Panc1 (cell line): ENCODE measurements around the gene TBL1Y.

Experiments used
- CTCF ChIP-seq: fragments of 450-650 bp; IDR thresholded peaks from 2 replicates; pipeline ENCODE4 v1.5.1; 2017; ENCODE audit warnings: mild to moderate bottlenecking
- POLR2AphosphoS5 ChIP-seq: IDR thresholded peaks from 2 replicates; pipeline ENCODE4 v1.6.1; 2012; ENCODE audit warnings: mild to moderate bottlenecking, low read depth, low read length, moderate library complexity
- REST ChIP-seq, 2 experiments: IDR thresholded peaks; 2 replicates each; pipeline ENCODE4 v1.6.1; 2011 to 2012; ENCODE audit warnings: low read depth in 2 of 2, control low read depth in 1 of 2, low read length in 1 of 2, mild to moderate bottlenecking in 1 of 2, moderate library complexity in 1 of 2; ENCODE audit not compliant: insufficient read depth in 1 of 2
- SIN3A ChIP-seq: IDR thresholded peaks from 2 replicates; pipeline ENCODE4 v1.6.1; 2012; ENCODE audit warnings: low read depth, mild to moderate bottlenecking, low read length, moderate library complexity, borderline replicate concordance; ENCODE audit not compliant: insufficient read depth
- TCF7L2 ChIP-seq: IDR thresholded peaks from 2 replicates; pipeline ENCODE4 v1.6.1; 2011; ENCODE audit warnings: mild to moderate bottlenecking, low read depth, low read length, inconsistent platforms

- TF ChIP-seq CTCF (no peak), REST (IDR thresholded peaks at IDR 0.05; ENCODE audit: insufficient read depth in 1 of 2, low read depth in 2 of 2, low read length in 1 of 2) (no peak), POLR2AphosphoS5 (no peak), SIN3A (no peak), TCF7L2 (no peak)
These were observed 54.2 kb downstream of the TBL1Y start for GRCh38 chrY:6964732-6965131.
